Liver (tissue), 9 donors: ENCODE results near the gene C4orf46. TPM values are rescaled to one million over a fixed set of nuclear protein-coding genes. Genes with fewer than 3 reads are reported as not detected.

Experiments used
- DNase-seq: peaks from one replicate; pipeline ENCODE4 v3.0.0-alpha.2; 2017; ENCODE audit warnings: low spot score
- H3K27ac ChIP-seq, 2 donors: one replicate each; pipeline ENCODE4 v1.7.0; 2013; ENCODE audit warnings: inconsistent platforms in 2 of 2, low read length in 2 of 2, control low read depth in 1 of 2, low read depth in 1 of 2, mild to moderate bottlenecking in 1 of 2
- H3K27me3 ChIP-seq, 4 donors: one replicate each; pipeline versions ENCODE4 v1.6.1 to v1.7.0; 2013; ENCODE audit warnings: low read length in 3 of 4, inconsistent platforms in 1 of 4, mild to moderate bottlenecking in 1 of 4, moderate library complexity in 1 of 4; ENCODE audit not compliant: control insufficient read depth in 4 of 4, insufficient read depth in 4 of 4
- H3K36me3 ChIP-seq, 4 donors: one replicate each; pipeline versions ENCODE4 v1.6.1 to v1.7.0; 2013; ENCODE audit warnings: low read length in 3 of 4, mild to moderate bottlenecking in 3 of 4, low read depth in 1 of 4, moderate library complexity in 1 of 4; ENCODE audit not compliant: control insufficient read depth in 4 of 4, insufficient read depth in 3 of 4
- H3K4me1 ChIP-seq, 4 donors: one replicate each; pipeline versions ENCODE4 v1.6.1 to v1.7.0; 2013; ENCODE audit warnings: low read length in 3 of 4, mild to moderate bottlenecking in 3 of 4, moderate library complexity in 1 of 4; ENCODE audit not compliant: control insufficient read depth in 4 of 4, insufficient read depth in 4 of 4
- H3K4me3 ChIP-seq, 3 donors: one replicate each; pipeline versions ENCODE4 v1.6.1 to v1.7.0; 2013; ENCODE audit warnings: low read length in 3 of 3, control low read depth in 1 of 3, low read depth in 1 of 3, mild to moderate bottlenecking in 1 of 3
- H3K9ac ChIP-seq, 2 donors: one replicate each; pipeline ENCODE4 v1.7.0; 2013; ENCODE audit warnings: low read length in 2 of 2, mild to moderate bottlenecking in 2 of 2, moderate library complexity in 2 of 2, control low read depth in 1 of 2, low read depth in 1 of 2
- H3K9me3 ChIP-seq, 4 donors: one replicate each; pipeline versions ENCODE4 v1.6.1 to v1.7.0; 2013; ENCODE audit warnings: low read length in 3 of 4; ENCODE audit not compliant: control insufficient read depth in 4 of 4
- ATF3 ChIP-seq: IDR thresholded peaks from 2 replicates; pipeline ENCODE4 v1.6.1; 2016; ENCODE audit warnings: antibody characterized with exemption
- CTCF ChIP-seq: fragments of 150-350 bp; IDR thresholded peaks from 2 replicates; pipeline ENCODE4 v1.5.1; 2017; ENCODE audit warnings: improper control_type of control experiment, low read depth, low read length; ENCODE audit not compliant: missing input control
- EGR1 ChIP-seq, 2 donors: IDR thresholded peaks; 2 replicates each; pipeline ENCODE4 v1.6.1; 2016 to 2018; ENCODE audit warnings: antibody characterized with exemption in 2 of 2, low read depth in 2 of 2
- FOXA1 ChIP-seq: IDR thresholded peaks from 2 replicates; pipeline ENCODE4 v1.6.1; 2016; ENCODE audit warnings: antibody characterized with exemption
- FOXA2 ChIP-seq: IDR thresholded peaks from 2 replicates; pipeline ENCODE4 v1.6.1; 2016; ENCODE audit warnings: antibody characterized with exemption
- GABPA ChIP-seq, 2 donors: IDR thresholded peaks in 1 of 2; conservative IDR thresholded peaks in 1 of 2; 2 replicates each; pipeline ENCODE4 v1.6.1; 2016; ENCODE audit warnings: antibody characterized with exemption in 2 of 2, mild to moderate bottlenecking in 1 of 2, moderate library complexity in 1 of 2
- HNF4A ChIP-seq, 2 donors: conservative IDR thresholded peaks; 2 replicates each; pipeline ENCODE4 v1.6.1; 2016; ENCODE audit warnings: antibody characterized with exemption in 2 of 2, mild to moderate bottlenecking in 2 of 2
- HNF4G ChIP-seq: IDR thresholded peaks from 2 replicates; pipeline ENCODE4 v1.6.1; 2016; ENCODE audit warnings: antibody characterized with exemption
- JUND ChIP-seq, 2 donors: IDR thresholded peaks; 2 replicates each; pipeline ENCODE4 v1.6.1; 2016; ENCODE audit warnings: antibody characterized with exemption in 2 of 2
- MAX ChIP-seq: IDR thresholded peaks from 2 replicates; pipeline ENCODE4 v1.6.1; 2016; ENCODE audit warnings: antibody characterized with exemption
- NR2F2 ChIP-seq: IDR thresholded peaks from 2 replicates; pipeline ENCODE4 v1.6.1; 2016; ENCODE audit warnings: antibody characterized with exemption
- RAD21 ChIP-seq, 2 donors: IDR thresholded peaks; 2 replicates each; pipeline ENCODE4 v1.6.1; 2016; ENCODE audit warnings: antibody characterized with exemption in 2 of 2, mild to moderate bottlenecking in 2 of 2
- REST ChIP-seq: IDR thresholded peaks from 2 replicates; pipeline ENCODE4 v1.6.1; 2016; ENCODE audit warnings: antibody characterized with exemption, mild to moderate bottlenecking
- RXRA ChIP-seq, 2 donors: IDR thresholded peaks; 2 replicates each; pipeline ENCODE4 v1.6.1; 2017 to 2018; ENCODE audit warnings: antibody characterized with exemption in 2 of 2, mild to moderate bottlenecking in 1 of 2
- SP1 ChIP-seq: IDR thresholded peaks from 2 replicates; pipeline ENCODE4 v1.6.1; 2018; ENCODE audit warnings: antibody characterized with exemption, mild to moderate bottlenecking
- TAF1 ChIP-seq: conservative IDR thresholded peaks from 2 replicates; pipeline ENCODE4 v1.6.1; 2016; ENCODE audit warnings: antibody characterized with exemption, mild to moderate bottlenecking
- YY1 ChIP-seq: IDR thresholded peaks from 2 replicates; pipeline ENCODE4 v1.6.1; 2016; ENCODE audit warnings: antibody characterized with exemption, mild to moderate bottlenecking
- ZBTB33 ChIP-seq: IDR thresholded peaks from 2 replicates; pipeline ENCODE4 v1.6.1; 2016; ENCODE audit warnings: antibody characterized with exemption
- WGBS: extraction: QIAGEN DNeasy Blood & Tissue Kit; methylation state at CpG from one replicate; pipeline ENCODE4 v1.1.7; 2013; 5-methylcytosine and 5-hydroxymethylcytosine counted together
- polyA plus RNA-seq, 2 donors: library from polyadenylated mRNA; stranded (reverse) in 1 of 2; unstranded in 1 of 2; fragments of 200-250 nt in 1 of 2; fragments of >200 nt in 1 of 2; fragmentation: Nextera tagmentation in 1 of 2; extraction: Ambion mirVana in 1 of 2; gene quantifications; one replicate each; pipeline versions ENCODE4 v1.2.1 to v1.2.3, GENCODE V29; 2013 to 2015
- total RNA-seq, 2 donors: library from RNA; depleted of rRNA; stranded (reverse); fragments of >200 nt; gene quantifications; one replicate each; pipeline ENCODE4 v1.2.3, GENCODE V29; 2014
- donor health status: healthy.
- donor health status: healthy.
- donor health status: healthy.
- donor health status: healthy.
- donor health status: healthy.

C4orf46 gene
- total and polyA plus RNA-seq, 4 donors = 0.40 to 6.7 (median 1.3) TPM

GRCh38 chr4:158670975-158671664 is 567 bp downstream of the C4orf46 start:
- under 1% methylated on average over 35 of the region's 35 CpGs for WGBS
- Histone ChIP-seq H3K27me3 (no peaks in the 10 kb centered on the region), H3K9me3 (no peaks in the 10 kb centered on the region), H3K4me1 (peaks cover 0 to 31% (median 13%) of the 10 kb centered on the region in 4 donors), H3K4me3 (peak overlapping the region; percentile 74 to 86 (median 82)), H3K9ac (peak overlapping the region; percentile 4 to 33), H3K36me3 (no peaks in the 10 kb centered on the region), H3K27ac (peak overlapping the region; percentile 97 to 99)
- DNase-seq = peak; percentile 53
- TF ChIP-seq ZBTB33 = no peak
- no peak for TF ChIP-seq CTCF
- TF ChIP-seq GABPA (IDR thresholded peaks at IDR 0.05 in 1 of 2, conservative IDR thresholded peaks at IDR 0.05 in 1 of 2) = no peak
- no peak for TF ChIP-seq YY1
- TF ChIP-seq RAD21 (IDR thresholded peaks at IDR 0.05) = no peak

- WGBS = 93% methylated on average over 7 of the region's 7 CpGs
- Histone ChIP-seq H3K9ac (no peak overlapping the region), H3K27me3 (no peaks in the 10 kb centered on the region), H3K9me3 (no peaks in the 10 kb centered on the region), H3K36me3 (no peaks in the 10 kb centered on the region), H3K27ac (no peak overlapping the region), H3K4me3 (no peak overlapping the region), H3K4me1 (peaks cover 0 to 21% (median 12%) of the 10 kb centered on the region in 4 donors)
- TF ChIP-seq FOXA1 (no peak), SP1 (no peak), MAX (no peak), GABPA (IDR thresholded peaks at IDR 0.05 in 1 of 2, conservative IDR thresholded peaks at IDR 0.05 in 1 of 2) (no peak), ZBTB33 (no peak), CTCF (no peak), TAF1 (no peak), YY1 (no peak), NR2F2 (no peak), EGR1 (IDR thresholded peaks at IDR 0.05; ENCODE audit: low read depth in 2 of 2) (no peak), RXRA (IDR thresholded peaks at IDR 0.05) (no peak), HNF4G (no peak), FOXA2 (no peak), ATF3 (no peak), JUND (IDR thresholded peaks at IDR 0.05) (no peak), RAD21 (IDR thresholded peaks at IDR 0.05) (no peak), HNF4A (conservative IDR thresholded peaks at IDR 0.05) (no peak), REST (no peak)
- no peak for DNase-seq
These were observed 2.4 kb downstream of the C4orf46 start for GRCh38 chr4:158669310-158669709.
